Stimulated activated naive CD8-positive, alpha-beta T cell treated with anti-CD3 and anti-CD28 coated beads, Interleukin-15, Interleukin-2, amounts not matched to agents 100 U/mL and 50 U/mL, for 24 hours (primary cell): Measurements from ENCODE around the gene AQP6.

ENCODE experiments used
- ATAC-seq: fragments of 150-1000 bp; cut with Tn5 transposase; one replicate; pipeline ENCODE4 v1.10.0; 2021
- DNase-seq: peaks from one replicate; pipeline ENCODE4 v3.0.0; 2021

Gene AQP6

GRCh38 chr12:49956663-49957569 is 15.8 kb upstream of the AQP6 start:
- ATAC-seq: no peak

GRCh38 chr12:49957570-49957967 is 15.2 kb upstream of the AQP6 start:
- ATAC-seq (no peak), DNase-seq (no peak)

More at GRCh38 chr12:49956663-49957569, 15.8 kb upstream of the AQP6 start:
- no peak for DNase-seq

- DNase-seq: no peak
- no peak for ATAC-seq
Observed at GRCh38 chr12:49959685-49960473, 12.9 kb upstream of the AQP6 start.

- no peak for ATAC-seq
- DNase-seq: no peak
Observed at GRCh38 chr12:49960474-49961110, 12.2 kb upstream of the AQP6 start.

GRCh38 chr12:49961111-49961922 is 11.4 kb upstream of the AQP6 start, which contains the start of gene AQP5:
Gene AQP5 (plus strand): TSS chr12:49961872. CDS start chr12:49962018, 146 bp downstream.
- no peak for DNase-seq
- ATAC-seq: no peak

GRCh38 chr12:49961993-49962764 is 10.6 kb upstream of the AQP6 start:
- ATAC-seq (no peak), DNase-seq (no peak)

- ATAC-seq (no peak), DNase-seq (no peak)
Observed at GRCh38 chr12:49962861-49963765, 9.6 kb upstream of the AQP6 start.

- ATAC-seq (no peak), DNase-seq (no peak)
Observed at GRCh38 chr12:49963976-49964815, 8.6 kb upstream of the AQP6 start.

GRCh38 chr12:49964849-49965624 is 7.7 kb upstream of the AQP6 start:
- ATAC-seq (no peak), DNase-seq (no peak)

- ATAC-seq (no peak), DNase-seq (no peak)
Observed at GRCh38 chr12:49965836-49966235, 6.9 kb upstream of the AQP6 start.

GRCh38 chr12:49966511-49967041 is 6.2 kb upstream of the AQP6 start:
- no peak for DNase-seq
- ATAC-seq: no peak

GRCh38 chr12:49967042-49967776 is 5.5 kb upstream of the AQP6 start:
- DNase-seq (peak; percentile 97), ATAC-seq (peak; percentile 82)

- ATAC-seq: no peak
Observed at GRCh38 chr12:49967777-49968250, 4.9 kb upstream of the AQP6 start.

GRCh38 chr12:49968471-49968870 is 4.3 kb upstream of the AQP6 start:
- DNase-seq: no peak
- ATAC-seq: no peak

More at GRCh38 chr12:49967777-49968250, 4.9 kb upstream of the AQP6 start:
- DNase-seq: no peak

GRCh38 chr12:49969027-49969426 is 3.7 kb upstream of the AQP6 start:
- no peak for DNase-seq
- ATAC-seq: no peak

- ATAC-seq (no peak), DNase-seq (no peak)
Observed at GRCh38 chr12:49969651-49970429, 2.9 kb upstream of the AQP6 start.
